ENCODE measurements around the gene HDAC8. TPM values are rescaled to one million over a fixed set of nuclear protein-coding genes. Genes with fewer than 3 reads are reported as not detected.

The HDAC8 gene
- total RNA-seq, 1 experiment from 2014 or later = 21.4 TPM

DNA sequence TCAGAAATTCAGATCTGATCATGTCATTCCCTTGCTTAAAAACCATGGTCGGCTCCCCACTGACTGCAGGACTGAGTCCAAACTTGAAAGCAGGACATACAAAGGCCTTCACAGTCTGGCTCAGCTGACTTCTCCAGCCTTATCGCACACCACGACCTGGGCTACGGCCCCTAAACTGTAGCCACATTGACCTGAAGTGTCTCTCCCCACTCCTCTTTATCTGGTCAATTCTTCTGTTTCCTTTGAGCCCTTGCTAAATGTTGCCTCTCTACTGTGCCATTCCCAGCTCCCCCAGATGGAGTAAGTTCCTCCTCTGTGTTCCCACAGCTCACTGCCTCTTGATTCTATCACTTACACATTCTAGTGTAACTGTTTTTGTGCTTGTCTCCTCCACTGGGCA is 206.5 kb downstream of the HDAC8 start:
- TF ChIP-seq, protein P1, sequence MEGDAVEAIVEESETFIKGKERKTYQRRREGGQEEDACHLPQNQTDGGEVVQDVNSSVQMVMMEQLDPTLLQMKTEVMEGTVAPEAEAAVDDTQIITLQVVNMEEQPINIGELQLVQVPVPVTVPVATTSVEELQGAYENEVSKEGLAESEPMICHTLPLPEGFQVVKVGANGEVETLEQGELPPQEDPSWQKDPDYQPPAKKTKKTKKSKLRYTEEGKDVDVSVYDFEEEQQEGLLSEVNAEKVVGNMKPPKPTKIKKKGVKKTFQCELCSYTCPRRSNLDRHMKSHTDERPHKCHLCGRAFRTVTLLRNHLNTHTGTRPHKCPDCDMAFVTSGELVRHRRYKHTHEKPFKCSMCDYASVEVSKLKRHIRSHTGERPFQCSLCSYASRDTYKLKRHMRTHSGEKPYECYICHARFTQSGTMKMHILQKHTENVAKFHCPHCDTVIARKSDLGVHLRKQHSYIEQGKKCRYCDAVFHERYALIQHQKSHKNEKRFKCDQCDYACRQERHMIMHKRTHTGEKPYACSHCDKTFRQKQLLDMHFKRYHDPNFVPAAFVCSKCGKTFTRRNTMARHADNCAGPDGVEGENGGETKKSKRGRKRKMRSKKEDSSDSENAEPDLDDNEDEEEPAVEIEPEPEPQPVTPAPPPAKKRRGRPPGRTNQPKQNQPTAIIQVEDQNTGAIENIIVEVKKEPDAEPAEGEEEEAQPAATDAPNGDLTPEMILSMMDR (conservative IDR thresholded peaks at IDR 0.05) = no peak
- H3K4me2 ChIP-seq (ENCODE audit: insufficient read depth, insufficient read length, low read length) = no peak overlapping the region
- H3K79me2 ChIP-seq (ENCODE audit: insufficient read depth, low read length) = no peaks in the 10 kb centered on the region
- no peak overlapping the region for H2BK12ac ChIP-seq (ENCODE audit: insufficient read length, low read depth, low read length)
- no peak overlapping the region for H3K27ac ChIP-seq (ENCODE audit: insufficient read length, low read depth, low read length)
- no peak overlapping the region; a peak in 1 of 7 replicates for H3K27ac Mint-ChIP-seq
- peaks cover 3 to 5% of the 10 kb centered on the region in 2 experiments; a peak in 3 of 4 replicates for H3K4me1 Mint-ChIP-seq
- no peak overlapping the region for H3K4ac ChIP-seq (ENCODE audit: low read depth, low read length)
- peaks cover 0 to 4% (median 3%) of the 10 kb centered on the region in 3 experiments; a peak in 4 of 7 replicates for H3K36me3 Mint-ChIP-seq (ENCODE audit: insufficient read depth in 1 of 3, low read depth in 3 of 3)
- H3T11ph ChIP-seq (ENCODE audit: low read length) = no peak overlapping the region
- no peaks in the 10 kb centered on the region for H4K20me1 ChIP-seq (ENCODE audit: control insufficient read depth, insufficient read depth, insufficient read length)
- no peaks in the 10 kb centered on the region for H3K23me2 ChIP-seq (ENCODE audit: insufficient read length, low read depth, low read length, poor library complexity, severe bottlenecking)
- no peak overlapping the region for H2AK5ac ChIP-seq (ENCODE audit: insufficient read length, low read length)
- no peaks in the 10 kb centered on the region for H3K27me3 ChIP-seq (ENCODE audit: insufficient read depth, low read length)
- no peak overlapping the region for H2BK5ac ChIP-seq (ENCODE audit: insufficient read length, low read length)
- H3K4me3 Mint-ChIP-seq = no peak overlapping the region
- no peak overlapping the region for H3K9ac ChIP-seq (ENCODE audit: extremely low read depth, insufficient read length, low read length)
- no peak overlapping the region; the same call in 1 of the 2 replicates for H2BK15ac ChIP-seq (ENCODE audit: low read depth, low read length)
- H2AFZ ChIP-seq (ENCODE audit: low read length) = no peak overlapping the region
- H3K27me3 Mint-ChIP-seq (ENCODE audit: low read depth) = peaks cover 3% of the 10 kb centered on the region; the same call in 1 of the 2 replicates
- H3K14ac ChIP-seq (ENCODE audit: insufficient read depth, low read length) = no peak overlapping the region
- no peak for DNase-seq
- no peak overlapping the region for H2BK20ac ChIP-seq (ENCODE audit: low read depth, low read length, poor library complexity, severe bottlenecking)
- H3K23ac ChIP-seq (ENCODE audit: insufficient read length, low read depth, low read length) = no peak overlapping the region
- no peaks in the 10 kb centered on the region for H3K4me1 ChIP-seq (ENCODE audit: insufficient read depth, low read length)
- no peaks in the 10 kb centered on the region for H3K79me1 ChIP-seq (ENCODE audit: insufficient read depth, low read depth, low read length, poor library complexity, severe bottlenecking)
- H4K91ac ChIP-seq (ENCODE audit: insufficient read length, low read depth, low read length) = no peak overlapping the region
- H3K9me3 Mint-ChIP-seq = peaks cover 51 to 72% of the 10 kb centered on the region in 2 experiments
- no peak overlapping the region for H2BK120ac ChIP-seq (ENCODE audit: low read depth, low read length, poor library complexity, severe bottlenecking)
- peaks cover 32% of the 10 kb centered on the region for H3K9me3 ChIP-seq (ENCODE audit: control insufficient read depth, low read depth, low read length)
- no CpG with 5 or more reads among the region's 4 CpGs for WGBS (ENCODE audit: extremely low coverage, insufficient read length, low lambda C conversion rate)
- H4K5ac ChIP-seq (ENCODE audit: insufficient read length, low read depth, low read length) = no peak overlapping the region
- H3K56ac ChIP-seq (ENCODE audit: insufficient read length, low read depth, low read length) = no peak overlapping the region
- no peak overlapping the region for H3K18ac ChIP-seq (ENCODE audit: insufficient read length, low read depth, low read length)
- H4K8ac ChIP-seq (replicated peaks; ENCODE audit: insufficient read length, low read depth, low read length) = no peak overlapping the region
